NB4 (cell line): Measurements from ENCODE around the gene PRPF6.

Source experiments
- DNase-seq: peaks from one replicate; pipeline ENCODE4 v3.0.0; 2010; ENCODE audit warnings: low read depth
- H3K4me3 ChIP-seq: one replicate; pipeline ENCODE4 v1.5.1; 2011; ENCODE audit warnings: mild to moderate bottlenecking, low read depth, low read length, moderate library complexity
- CTCF ChIP-seq: IDR thresholded peaks from one replicate; pipeline ENCODE4 v1.5.1; 2012; ENCODE audit warnings: low read depth, low read length
- MAX ChIP-seq: IDR thresholded peaks from 2 replicates; pipeline ENCODE4 v1.6.1; 2011; ENCODE audit warnings: low read depth, low read length
- MYC ChIP-seq: IDR thresholded peaks from 2 replicates; pipeline ENCODE4 v1.6.1; 2011; ENCODE audit warnings: low read depth, low read length
- POLR2A ChIP-seq: IDR thresholded peaks from 2 replicates; pipeline ENCODE4 v1.6.1; 2011; ENCODE audit warnings: mild to moderate bottlenecking; ENCODE audit not compliant: insufficient read length; ENCODE audit errors: extremely low read depth

Gene PRPF6

GRCh38 chr20:64074963-64075362 lies 94.0 kb downstream of the PRPF6 start:
- no peak overlapping the region for H3K4me3 ChIP-seq
- TF ChIP-seq CTCF (no peak), POLR2A (no peak), MYC (no peak), MAX (no peak)
- no peak for DNase-seq

GRCh38 chr20:64075556-64075955 lies 94.6 kb downstream of the PRPF6 start:
- H3K4me3 ChIP-seq: no peak overlapping the region
- no peak for TF ChIP-seq CTCF
- TF ChIP-seq POLR2A: no peak
- TF ChIP-seq MAX: no peak
- no peak for TF ChIP-seq MYC
- no peak for DNase-seq

- DNase-seq: no peak
- TF ChIP-seq MAX: 0 out of 2 replicates have a peak, but pooled peaks have one; percentile 13
- no peak for TF ChIP-seq POLR2A
- peak overlapping the region; percentile 79 for H3K4me3 ChIP-seq
Measured at GRCh38 chr20:64076061-64076997, 95.4 kb downstream of the PRPF6 start.

- TF ChIP-seq CTCF (no peak), POLR2A (peak; percentile 84), MAX (no peak; the same call in none of the 2 replicates), MYC (peak; percentile 54)
- H3K4me3 ChIP-seq: peak overlapping the region; percentile 79
- peak; percentile 94 for DNase-seq
Measured at GRCh38 chr20:64077094-64077493, 96.2 kb downstream of the PRPF6 start.

GRCh38 chr20:64077541-64077875 lies 96.6 kb downstream of the PRPF6 start:
- DNase-seq: no peak
- peak overlapping the region; percentile 79 for H3K4me3 ChIP-seq
- TF ChIP-seq CTCF (no peak), MAX (no peak), POLR2A (peak; percentile 36), MYC (no peak)

- peak overlapping the region; percentile 79 for H3K4me3 ChIP-seq
- DNase-seq: peak; percentile 94
- TF ChIP-seq MAX (peak; percentile 65), MYC (peak; percentile 69), POLR2A (no peak), CTCF (no peak)
Measured at GRCh38 chr20:64077876-64078551, 97.1 kb downstream of the PRPF6 start.
